K562 (cell line): ENCODE measurements around the gene FAM227B.
"Not testable (repeated sequence)": the region's sequence is repeated elsewhere in the genome, so short reads cannot be mapped to it uniquely, and the experiment has no call there.

ENCODE experiments used
- C11orf30 ChIP-seq: fragments of 450-650 bp; IDR thresholded peaks from 2 replicates; pipeline ENCODE4 v1.6.1; 2016; ENCODE audit warnings: low read depth, mild to moderate bottlenecking
- CCAR2 ChIP-seq: fragments of 200-400 bp; formaldehyde crosslinking; IDR thresholded peaks from 2 replicates; pipeline ENCODE4 v1.6.1; 2017; ENCODE audit warnings: mild to moderate bottlenecking, low read depth, low read length
- NR2F6 ChIP-seq: fragments of 450-650 bp; formaldehyde crosslinking; IDR thresholded peaks from 2 replicates; pipeline ENCODE4 v1.4.0; 2020; ENCODE audit warnings: mild to moderate bottlenecking
- POLR2A ChIP-seq: fragments of 450-650 bp; conservative IDR thresholded peaks from 2 replicates; pipeline ENCODE4 v1.6.1; 2016
- ZBTB33 ChIP-seq: sonication (generic); formaldehyde crosslinking; IDR thresholded peaks from 2 replicates; pipeline ENCODE4 v1.8.1; 2023; ENCODE audit warnings: mild to moderate bottlenecking, missing genetic modification reagents
- ZNF561 ChIP-seq: fragments of 450-650 bp; formaldehyde crosslinking; conservative IDR thresholded peaks from 2 replicates; pipeline ENCODE4 v1.4.0; 2020; ENCODE audit warnings: mild to moderate bottlenecking, moderate library complexity

DNA sequence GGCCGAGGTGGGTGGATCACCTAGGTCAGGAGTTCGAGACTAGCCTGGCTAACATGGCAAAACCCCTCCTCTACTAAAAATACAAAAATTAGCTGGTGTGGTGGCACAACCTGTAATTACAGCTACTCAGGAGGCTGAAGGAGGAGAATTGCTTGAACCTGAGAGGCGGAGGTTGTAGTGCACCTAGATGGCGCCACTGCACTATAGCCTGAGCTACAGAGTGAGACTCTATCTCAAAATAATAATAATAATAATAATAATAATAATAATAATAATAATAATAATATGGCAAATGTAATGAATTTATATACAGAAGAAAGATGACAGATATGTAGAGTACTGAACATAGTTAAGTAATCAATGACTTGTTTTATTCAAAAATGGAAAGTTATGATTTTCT, 149.4 kb downstream of the FAM227B start:
- TF ChIP-seq POLR2A; NR2F6 (CRISPR knock-in tag); CCAR2; C11orf30; ZBTB33 (CRISPR knock-in tag); ZNF561 (CRISPR knock-in tag): not testable (repeated sequence)
